Panc1 (cell line): ENCODE measurements around the gene TM2D1.
"Not testable (repeated sequence)": the region's sequence is repeated elsewhere in the genome, so short reads cannot be mapped to it uniquely, and the experiment has no call there.

Experiments used
- POLR2AphosphoS5 ChIP-seq: IDR thresholded peaks from 2 replicates; pipeline ENCODE4 v1.6.1; 2012; ENCODE audit warnings: mild to moderate bottlenecking, low read depth, low read length, moderate library complexity
- REST ChIP-seq, 2 experiments: IDR thresholded peaks; 2 replicates each; pipeline ENCODE4 v1.6.1; 2011 to 2012; ENCODE audit warnings: low read depth in 2 of 2, control low read depth in 1 of 2, low read length in 1 of 2, mild to moderate bottlenecking in 1 of 2, moderate library complexity in 1 of 2; ENCODE audit not compliant: insufficient read depth in 1 of 2
- SIN3A ChIP-seq: IDR thresholded peaks from 2 replicates; pipeline ENCODE4 v1.6.1; 2012; ENCODE audit warnings: low read depth, mild to moderate bottlenecking, low read length, moderate library complexity, borderline replicate concordance; ENCODE audit not compliant: insufficient read depth
- TCF7L2 ChIP-seq: IDR thresholded peaks from 2 replicates; pipeline ENCODE4 v1.6.1; 2011; ENCODE audit warnings: mild to moderate bottlenecking, low read depth, low read length, inconsistent platforms
- TF ChIP-seq, protein P1 (sequence below): fragments of 450-650 bp; IDR thresholded peaks from 2 replicates; pipeline ENCODE4 v1.5.1; 2017; ENCODE audit warnings: mild to moderate bottlenecking

DNA sequence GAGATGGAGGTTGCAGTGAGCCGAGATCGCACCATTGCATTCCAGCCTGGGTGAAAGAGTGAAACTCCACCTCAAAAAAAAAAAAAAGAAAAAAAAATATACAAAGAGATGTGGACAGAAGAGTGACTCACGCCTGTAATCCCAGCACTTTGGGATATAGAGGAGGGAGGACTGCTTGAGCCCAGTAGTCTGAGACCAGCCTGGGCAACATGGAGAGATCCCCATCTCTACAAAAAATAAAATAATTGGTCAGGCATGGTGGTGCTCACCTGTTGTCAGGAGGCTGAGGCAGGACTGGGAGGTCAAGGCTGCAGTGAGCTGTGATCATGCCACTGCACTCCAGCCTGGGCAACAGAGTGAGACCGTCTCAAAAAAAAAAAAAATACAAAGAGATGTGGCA, 13.7 kb downstream of the TM2D1 start:
- TF ChIP-seq, protein P1, sequence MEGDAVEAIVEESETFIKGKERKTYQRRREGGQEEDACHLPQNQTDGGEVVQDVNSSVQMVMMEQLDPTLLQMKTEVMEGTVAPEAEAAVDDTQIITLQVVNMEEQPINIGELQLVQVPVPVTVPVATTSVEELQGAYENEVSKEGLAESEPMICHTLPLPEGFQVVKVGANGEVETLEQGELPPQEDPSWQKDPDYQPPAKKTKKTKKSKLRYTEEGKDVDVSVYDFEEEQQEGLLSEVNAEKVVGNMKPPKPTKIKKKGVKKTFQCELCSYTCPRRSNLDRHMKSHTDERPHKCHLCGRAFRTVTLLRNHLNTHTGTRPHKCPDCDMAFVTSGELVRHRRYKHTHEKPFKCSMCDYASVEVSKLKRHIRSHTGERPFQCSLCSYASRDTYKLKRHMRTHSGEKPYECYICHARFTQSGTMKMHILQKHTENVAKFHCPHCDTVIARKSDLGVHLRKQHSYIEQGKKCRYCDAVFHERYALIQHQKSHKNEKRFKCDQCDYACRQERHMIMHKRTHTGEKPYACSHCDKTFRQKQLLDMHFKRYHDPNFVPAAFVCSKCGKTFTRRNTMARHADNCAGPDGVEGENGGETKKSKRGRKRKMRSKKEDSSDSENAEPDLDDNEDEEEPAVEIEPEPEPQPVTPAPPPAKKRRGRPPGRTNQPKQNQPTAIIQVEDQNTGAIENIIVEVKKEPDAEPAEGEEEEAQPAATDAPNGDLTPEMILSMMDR = not testable (repeated sequence)
- TF ChIP-seq POLR2AphosphoS5; TCF7L2; SIN3A; REST (IDR thresholded peaks at IDR 0.05; ENCODE audit: insufficient read depth in 1 of 2, low read depth in 2 of 2, low read length in 1 of 2): not testable (repeated sequence)
